DND-41 (cell line): ENCODE measurements around the gene CYP4F3.

Source experiments
- EZH2 ChIP-seq: IDR thresholded peaks from 3 replicates; pipeline ENCODE4 v1.6.1; 2012; ENCODE audit warnings: borderline replicate concordance, low read depth, mild to moderate bottlenecking, moderate library complexity, low read length, inconsistent platforms; ENCODE audit not compliant: severe bottlenecking
- TF ChIP-seq, protein P1 (sequence below): IDR thresholded peaks from 2 replicates; pipeline ENCODE4 v1.5.1; 2012; ENCODE audit warnings: borderline replicate concordance, low read length, moderate library complexity, mild to moderate bottlenecking; ENCODE audit not compliant: poor library complexity, severe bottlenecking; ENCODE audit errors: extremely low read depth

DNA sequence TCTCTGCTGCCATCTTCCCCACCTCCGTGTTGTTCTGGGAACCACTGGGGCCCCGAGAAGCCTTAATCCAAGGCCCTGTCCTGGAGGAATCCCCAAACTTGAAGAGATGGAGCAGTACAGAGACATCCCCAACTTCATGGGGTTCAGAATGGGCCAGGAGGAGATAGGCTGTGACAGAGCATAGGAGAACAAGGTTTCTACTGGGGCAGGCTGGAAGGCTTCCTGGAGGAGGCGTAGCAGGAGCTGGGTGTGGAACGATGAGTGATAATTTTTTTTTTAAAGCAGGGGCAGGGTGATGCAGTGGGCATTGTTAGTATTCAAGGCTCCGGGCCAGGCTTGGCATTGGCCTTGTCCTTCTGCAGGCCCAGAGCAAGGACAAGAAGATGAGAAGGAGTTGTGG lies 22.4 kb upstream of the CYP4F3 start:
- TF ChIP-seq, protein P1, sequence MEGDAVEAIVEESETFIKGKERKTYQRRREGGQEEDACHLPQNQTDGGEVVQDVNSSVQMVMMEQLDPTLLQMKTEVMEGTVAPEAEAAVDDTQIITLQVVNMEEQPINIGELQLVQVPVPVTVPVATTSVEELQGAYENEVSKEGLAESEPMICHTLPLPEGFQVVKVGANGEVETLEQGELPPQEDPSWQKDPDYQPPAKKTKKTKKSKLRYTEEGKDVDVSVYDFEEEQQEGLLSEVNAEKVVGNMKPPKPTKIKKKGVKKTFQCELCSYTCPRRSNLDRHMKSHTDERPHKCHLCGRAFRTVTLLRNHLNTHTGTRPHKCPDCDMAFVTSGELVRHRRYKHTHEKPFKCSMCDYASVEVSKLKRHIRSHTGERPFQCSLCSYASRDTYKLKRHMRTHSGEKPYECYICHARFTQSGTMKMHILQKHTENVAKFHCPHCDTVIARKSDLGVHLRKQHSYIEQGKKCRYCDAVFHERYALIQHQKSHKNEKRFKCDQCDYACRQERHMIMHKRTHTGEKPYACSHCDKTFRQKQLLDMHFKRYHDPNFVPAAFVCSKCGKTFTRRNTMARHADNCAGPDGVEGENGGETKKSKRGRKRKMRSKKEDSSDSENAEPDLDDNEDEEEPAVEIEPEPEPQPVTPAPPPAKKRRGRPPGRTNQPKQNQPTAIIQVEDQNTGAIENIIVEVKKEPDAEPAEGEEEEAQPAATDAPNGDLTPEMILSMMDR = no peak
- no peak for TF ChIP-seq EZH2
